Thyroid gland (tissue), 4 donors: ENCODE data around the gene SOWAHA. TPM values are rescaled to one million over a fixed set of nuclear protein-coding genes. Genes with fewer than 3 reads are reported as not detected.

Experiments used
- DNase-seq, 2 donors: peaks; one replicate each; pipeline ENCODE4 v3.0.0-alpha.2; 2019
- H3K27ac ChIP-seq, 3 donors: fragments of 200-600 bp; sonication (generic); 1 replicate in 2 of 3; 2 replicates in 1 of 3; pipeline ENCODE4 v1.5.1; 2016 to 2019; ENCODE audit warnings: mild to moderate bottlenecking in 1 of 3, moderate library complexity in 1 of 3
- H3K27me3 ChIP-seq: fragments of 200-600 bp; sonication (generic); one replicate; pipeline ENCODE4 v1.5.1; 2019
- H3K36me3 ChIP-seq, 2 donors: fragments of 200-600 bp; sonication (generic); one replicate each; pipeline ENCODE4 v1.5.1; 2016 to 2019
- H3K4me1 ChIP-seq, 2 donors: fragments of 200-600 bp; sonication (generic); one replicate each; pipeline ENCODE4 v1.5.1; 2017 to 2019
- H3K4me3 ChIP-seq, 3 donors: fragments of 200-600 bp; sonication (generic); replicated peaks in 1 of 3; 1 replicate in 2 of 3; 2 replicates in 1 of 3; pipeline ENCODE4 v1.5.1; 2016; ENCODE audit warnings: mild to moderate bottlenecking in 1 of 3
- H3K9me3 ChIP-seq: fragments of 200-600 bp; sonication (generic); one replicate; pipeline ENCODE4 v1.5.1; 2017
- POLR2A ChIP-seq, 2 donors: fragments of 450-650 bp; IDR thresholded peaks; one replicate each; pipeline ENCODE4 v1.6.1; 2017; ENCODE audit warnings: antibody characterized with exemption in 2 of 2, mild to moderate bottlenecking in 2 of 2, moderate library complexity in 1 of 2
- WGBS, 2 donors: methylation state at CpG; one replicate each; pipeline ENCODE4 v1.1.5; 2017; 5-methylcytosine and 5-hydroxymethylcytosine counted together
- intact Hi-C: fragments of 100-400 bp; cut with DNase I; formaldehyde crosslinking; loops from one replicate; pipeline ENCODE4 v1.15.1; 2023
- total RNA-seq, 4 donors: library from RNA; depleted of rRNA; stranded (reverse); fragments of >200 nt; gene quantifications; one replicate each; pipeline ENCODE4 v1.2.3, GENCODE V29; 2016
- TF ChIP-seq, protein P1 (sequence below), 6 experiments: fragments of 200-600 bp in 3 of 6; fragments of 450-650 bp in 3 of 6; sonication (generic) in 3 of 6; IDR thresholded peaks; one replicate each; pipeline ENCODE4 v1.5.1; 2016 to 2019; ENCODE audit warnings: antibody characterized with exemption in 6 of 6, mild to moderate bottlenecking in 2 of 6, inconsistent platforms in 1 of 6, moderate library complexity in 1 of 6

SOWAHA gene
- total RNA-seq, 4 donors from 2014 or later, result 3.7 to 9.3 (median 4.6) TPM

DNA sequence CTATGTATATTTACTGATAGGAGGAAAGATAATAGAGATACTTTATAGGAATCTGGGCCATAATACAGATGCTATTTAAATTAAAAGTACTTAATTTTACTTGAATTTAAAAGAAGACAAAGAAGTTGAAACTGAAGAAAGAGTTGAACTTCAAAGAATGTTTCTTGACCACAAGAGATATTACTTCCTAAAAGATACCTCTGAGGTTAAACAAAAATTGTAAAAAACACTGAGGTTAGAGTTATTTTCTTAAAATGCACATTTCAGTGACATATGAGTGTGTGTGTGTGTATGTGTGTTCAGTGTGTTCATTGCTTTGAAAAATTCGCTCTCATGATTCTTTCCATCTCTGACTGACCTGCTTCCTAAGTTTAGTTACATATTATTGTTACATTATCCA is 32.5 kb upstream of the SOWAHA start:
- Histone ChIP-seq H3K4me3 (no peak overlapping the region), H3K36me3 (no peaks in the 10 kb centered on the region), H3K4me1 (peaks cover 12 to 13% of the 10 kb centered on the region in 2 donors), H3K9me3 (no peaks in the 10 kb centered on the region), H3K27ac (no peak overlapping the region), H3K27me3 (no peaks in the 10 kb centered on the region)
- TF ChIP-seq POLR2A (IDR thresholded peaks at IDR 0.05), result no peak
- TF ChIP-seq, protein P1, sequence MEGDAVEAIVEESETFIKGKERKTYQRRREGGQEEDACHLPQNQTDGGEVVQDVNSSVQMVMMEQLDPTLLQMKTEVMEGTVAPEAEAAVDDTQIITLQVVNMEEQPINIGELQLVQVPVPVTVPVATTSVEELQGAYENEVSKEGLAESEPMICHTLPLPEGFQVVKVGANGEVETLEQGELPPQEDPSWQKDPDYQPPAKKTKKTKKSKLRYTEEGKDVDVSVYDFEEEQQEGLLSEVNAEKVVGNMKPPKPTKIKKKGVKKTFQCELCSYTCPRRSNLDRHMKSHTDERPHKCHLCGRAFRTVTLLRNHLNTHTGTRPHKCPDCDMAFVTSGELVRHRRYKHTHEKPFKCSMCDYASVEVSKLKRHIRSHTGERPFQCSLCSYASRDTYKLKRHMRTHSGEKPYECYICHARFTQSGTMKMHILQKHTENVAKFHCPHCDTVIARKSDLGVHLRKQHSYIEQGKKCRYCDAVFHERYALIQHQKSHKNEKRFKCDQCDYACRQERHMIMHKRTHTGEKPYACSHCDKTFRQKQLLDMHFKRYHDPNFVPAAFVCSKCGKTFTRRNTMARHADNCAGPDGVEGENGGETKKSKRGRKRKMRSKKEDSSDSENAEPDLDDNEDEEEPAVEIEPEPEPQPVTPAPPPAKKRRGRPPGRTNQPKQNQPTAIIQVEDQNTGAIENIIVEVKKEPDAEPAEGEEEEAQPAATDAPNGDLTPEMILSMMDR (IDR thresholded peaks at IDR 0.05), result no peak
- 88 to 93% methylated on average over 1 of the region's 1 CpG for WGBS, 2 donors
- DNase-seq, result no peak
- intact Hi-C loops, result no loop called here

DNA sequence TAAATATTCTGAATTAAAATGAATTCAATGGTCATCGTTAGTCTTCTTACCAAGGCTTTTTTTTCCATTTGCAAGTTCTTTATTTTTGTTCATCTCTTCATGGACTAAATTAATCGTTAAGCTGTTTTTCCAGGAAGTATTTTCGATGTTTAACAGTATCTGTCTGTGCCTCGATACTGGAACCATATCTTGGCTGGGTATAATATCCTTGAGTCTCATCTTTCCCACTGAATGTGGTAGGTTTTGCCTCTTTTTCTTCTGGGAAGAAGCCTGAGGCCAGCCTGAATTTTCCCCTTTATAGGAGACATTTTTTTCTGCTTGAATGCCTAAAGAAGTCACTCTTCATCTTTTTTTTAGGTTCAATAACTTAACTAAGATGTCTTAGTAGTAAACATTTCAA is 32.1 kb upstream of the SOWAHA start:
- no peak for TF ChIP-seq POLR2A (IDR thresholded peaks at IDR 0.05)
- TF ChIP-seq, protein P1 (IDR thresholded peaks at IDR 0.05), result no peak
- H3K4me3 ChIP-seq, result no peak overlapping the region
- DNase-seq, result no peak
- intact Hi-C loops, result no loop called here
- no peaks in the 10 kb centered on the region for H3K27me3 ChIP-seq
- H3K9me3 ChIP-seq, result no peaks in the 10 kb centered on the region
- 96 to 98% methylated on average over 4 of the region's 4 CpGs for WGBS, 2 donors
- H3K36me3 ChIP-seq, result no peaks in the 10 kb centered on the region
- peaks cover 8% of the 10 kb centered on the region in 2 donors for H3K4me1 ChIP-seq
- H3K27ac ChIP-seq, result no peak overlapping the region

DNA sequence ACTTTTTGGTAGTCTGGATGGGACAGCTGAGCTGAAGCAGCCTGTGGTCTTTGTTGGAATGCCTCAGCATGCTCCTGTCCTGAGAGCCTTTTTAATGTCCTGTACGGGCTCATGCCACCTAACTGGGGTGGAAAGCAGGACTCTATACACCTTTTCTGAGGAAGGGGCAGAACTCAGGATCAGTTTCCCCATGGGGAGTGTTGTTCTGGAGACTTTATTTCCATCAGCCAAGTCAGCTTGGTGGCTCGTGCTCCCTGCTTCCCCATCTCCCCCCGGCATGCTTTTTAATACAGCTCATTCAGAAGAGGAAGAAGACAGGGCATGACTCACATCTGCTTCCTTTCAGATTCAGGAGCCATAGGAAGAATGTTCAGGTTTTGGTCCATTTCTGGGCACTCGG is 31.0 kb upstream of the SOWAHA start:
- 70 to 77% methylated on average over 4 of the region's 4 CpGs for WGBS, 2 donors
- no peaks in the 10 kb centered on the region for H3K36me3 ChIP-seq
- no peak for DNase-seq
- H3K9me3 ChIP-seq, result no peaks in the 10 kb centered on the region
- H3K27ac ChIP-seq, result no peak overlapping the region
- H3K4me3 ChIP-seq, result no peak overlapping the region
- no peaks in the 10 kb centered on the region for H3K27me3 ChIP-seq
- TF ChIP-seq, protein P1 (IDR thresholded peaks at IDR 0.05), result no peak
- no peak for TF ChIP-seq POLR2A (IDR thresholded peaks at IDR 0.05)
- H3K4me1 ChIP-seq, result peaks cover 5 to 7% of the 10 kb centered on the region in 2 donors
- intact Hi-C loops, result no loop called here

DNA sequence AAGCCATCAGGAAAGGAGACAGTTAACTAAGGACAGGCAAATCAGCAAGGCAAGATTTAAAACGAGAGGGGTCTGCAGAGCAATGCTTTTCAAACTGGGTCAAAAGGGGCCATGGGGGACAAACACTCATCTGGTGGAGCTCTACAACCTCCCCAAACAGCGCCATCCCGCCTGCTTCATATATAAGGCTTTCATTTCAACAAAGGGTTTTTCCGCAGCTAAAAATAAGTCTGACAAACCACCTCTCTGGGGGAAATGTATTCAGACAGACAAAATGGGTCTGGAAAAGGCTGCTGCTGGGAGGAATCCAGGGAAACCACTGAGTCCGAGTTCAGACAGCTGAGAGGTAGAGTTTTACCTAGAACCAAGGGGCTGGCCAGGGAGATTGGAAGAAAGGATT is 27.7 kb upstream of the SOWAHA start:
- no peaks in the 10 kb centered on the region for H3K4me1 ChIP-seq
- H3K27ac ChIP-seq, result no peak overlapping the region
- no peaks in the 10 kb centered on the region for H3K9me3 ChIP-seq
- TF ChIP-seq POLR2A (IDR thresholded peaks at IDR 0.05), result no peak
- TF ChIP-seq, protein P1 (IDR thresholded peaks at IDR 0.05), result no peak
- no peak for DNase-seq
- no peak overlapping the region for H3K4me3 ChIP-seq
- no peaks in the 10 kb centered on the region for H3K36me3 ChIP-seq
- no peaks in the 10 kb centered on the region for H3K27me3 ChIP-seq
- WGBS, 2 donors, result 70 to 71% methylated on average over 5 of the region's 5 CpGs
- intact Hi-C loops, result no loop called here

DNA sequence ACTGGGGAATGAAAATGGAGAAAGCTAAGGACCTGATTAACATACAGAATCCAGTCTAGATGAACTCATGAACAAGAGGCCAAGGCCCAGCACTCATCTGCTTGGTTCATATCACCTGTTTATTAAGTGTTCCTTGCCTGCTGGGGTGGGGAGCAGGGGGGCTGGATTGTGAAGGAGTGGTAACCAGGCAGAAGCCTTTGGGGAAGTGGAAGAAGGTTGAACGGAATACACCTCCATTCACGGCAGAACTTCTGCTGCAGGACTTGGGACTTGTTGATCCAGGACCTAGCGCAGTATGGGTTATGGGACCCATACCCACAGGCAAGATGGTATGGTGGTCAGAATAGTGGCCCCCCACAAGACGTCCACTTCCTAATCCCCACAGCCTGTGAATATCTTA is 27.2 kb upstream of the SOWAHA start:
- Histone ChIP-seq H3K4me1 (no peaks in the 10 kb centered on the region), H3K27ac (no peak overlapping the region), H3K27me3 (no peaks in the 10 kb centered on the region), H3K36me3 (no peaks in the 10 kb centered on the region), H3K9me3 (no peaks in the 10 kb centered on the region), H3K4me3 (no peak overlapping the region)
- intact Hi-C loops, result no loop called here
- TF ChIP-seq, protein P1 (IDR thresholded peaks at IDR 0.05), result no peak
- TF ChIP-seq POLR2A (IDR thresholded peaks at IDR 0.05), result no peak
- WGBS, 2 donors, result 90 to 95% methylated on average over 4 of the region's 4 CpGs
- DNase-seq, result no peak
